NCI-H345 treated with DMSO at 0.1 percent for 48 hours (cell line): ENCODE measurements around the gene KLF3.

Experiments used
- DNase-seq: peaks from one replicate; lab custom pipeline; 2025; ENCODE audit not compliant: unreplicated experiment; lab: John Stamatoyannopoulos, UW

Gene KLF3

DNA sequence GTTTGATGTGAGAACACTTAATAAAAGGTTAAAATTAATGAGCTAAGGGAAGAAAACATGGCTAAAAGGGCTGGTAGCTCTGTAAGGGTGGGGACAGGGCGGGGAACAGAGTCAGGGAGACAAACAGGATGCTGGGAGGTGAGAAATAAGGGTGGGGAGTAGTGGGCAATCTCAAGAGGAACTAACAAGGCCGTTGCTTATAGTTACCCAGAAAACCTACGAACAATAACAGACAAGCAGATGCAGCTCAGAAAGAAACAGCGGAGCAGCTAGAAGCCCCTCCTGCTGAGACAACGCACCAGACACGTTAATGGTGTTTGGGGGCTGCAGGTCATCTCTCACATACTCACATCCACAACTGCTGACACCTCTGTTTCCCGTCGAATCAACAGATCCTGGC, 9.7 kb upstream of the KLF3 start:
- DNase-seq, result no peak

DNA sequence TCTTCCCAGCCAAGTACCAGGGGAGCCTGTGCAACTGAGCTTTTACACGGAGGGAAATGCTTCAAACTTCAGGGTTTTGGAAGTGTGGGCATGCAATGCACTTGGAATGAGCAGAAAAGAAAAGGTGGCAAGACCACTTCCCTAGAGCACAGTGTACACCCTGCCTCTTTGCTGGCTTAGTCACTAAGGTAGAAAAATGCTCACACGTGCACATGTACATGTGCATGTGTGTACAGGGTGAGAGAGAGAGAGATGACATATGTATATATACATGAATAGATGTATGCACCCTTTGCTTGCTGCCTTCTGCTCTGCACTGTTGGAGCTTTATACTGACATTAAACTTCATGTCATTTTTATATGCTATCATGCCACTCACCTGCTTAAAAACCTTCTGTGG, 7.9 kb upstream of the KLF3 start:
- no peak for DNase-seq

DNA sequence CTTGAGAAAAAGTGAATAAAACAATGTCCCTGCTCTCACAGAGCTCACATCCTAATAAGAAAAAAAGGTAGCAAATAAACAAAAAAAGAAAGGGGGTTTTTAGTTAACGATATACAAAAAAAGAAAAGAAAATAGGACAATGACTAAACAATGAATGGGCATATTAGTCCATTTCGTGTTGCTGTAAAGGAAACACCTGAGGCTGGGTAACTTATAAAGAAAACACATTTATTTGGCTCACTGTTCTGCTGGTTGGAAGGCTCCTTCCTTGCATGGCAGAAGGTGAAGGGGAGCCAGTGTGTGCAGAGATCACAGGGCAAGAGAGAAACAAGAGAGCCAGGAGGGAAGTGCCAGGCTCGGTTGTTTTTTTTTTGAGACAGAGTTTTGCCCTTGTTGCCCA, 4.7 kb upstream of the KLF3 start:
- no peak for DNase-seq

DNA sequence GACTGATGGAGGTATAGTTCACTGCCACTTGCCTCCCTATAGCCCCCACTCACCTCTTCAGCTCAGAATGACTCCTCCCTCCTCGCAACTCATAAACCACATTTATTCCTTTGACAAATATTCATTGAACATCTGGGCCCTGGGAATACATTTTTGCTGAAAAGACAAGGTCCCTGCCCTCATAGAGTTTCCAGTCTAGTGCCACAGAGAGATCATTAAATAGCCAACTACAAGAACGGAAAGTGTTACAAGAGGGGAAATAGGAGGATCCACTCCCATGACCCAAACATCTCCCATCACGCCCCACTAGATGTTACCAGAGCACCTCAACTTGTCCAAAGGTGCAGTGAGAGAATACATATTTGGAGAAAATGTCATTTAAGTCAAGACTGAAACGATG, 3.2 kb upstream of the KLF3 start:
- no peak for DNase-seq

DNA sequence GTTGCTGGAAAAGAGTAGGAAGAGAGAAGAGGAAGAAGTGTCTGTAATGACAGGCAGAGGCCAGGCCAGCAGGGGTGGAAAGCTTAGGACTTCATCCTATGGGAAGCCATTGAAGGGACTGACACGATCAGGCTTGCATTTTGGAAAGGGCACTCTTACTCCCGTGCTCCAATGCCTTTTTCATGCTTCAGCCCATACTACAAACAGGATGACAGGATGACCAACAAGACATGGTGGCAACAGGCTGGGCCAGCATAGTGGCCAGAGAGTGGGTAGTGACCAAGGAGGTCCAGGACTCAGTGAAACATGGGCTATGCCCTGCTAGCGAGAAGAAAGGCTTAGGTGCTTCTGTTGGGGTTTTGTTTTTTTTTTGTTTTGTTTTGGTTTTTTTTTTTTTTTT, 2.6 kb upstream of the KLF3 start:
- no peak for DNase-seq

DNA sequence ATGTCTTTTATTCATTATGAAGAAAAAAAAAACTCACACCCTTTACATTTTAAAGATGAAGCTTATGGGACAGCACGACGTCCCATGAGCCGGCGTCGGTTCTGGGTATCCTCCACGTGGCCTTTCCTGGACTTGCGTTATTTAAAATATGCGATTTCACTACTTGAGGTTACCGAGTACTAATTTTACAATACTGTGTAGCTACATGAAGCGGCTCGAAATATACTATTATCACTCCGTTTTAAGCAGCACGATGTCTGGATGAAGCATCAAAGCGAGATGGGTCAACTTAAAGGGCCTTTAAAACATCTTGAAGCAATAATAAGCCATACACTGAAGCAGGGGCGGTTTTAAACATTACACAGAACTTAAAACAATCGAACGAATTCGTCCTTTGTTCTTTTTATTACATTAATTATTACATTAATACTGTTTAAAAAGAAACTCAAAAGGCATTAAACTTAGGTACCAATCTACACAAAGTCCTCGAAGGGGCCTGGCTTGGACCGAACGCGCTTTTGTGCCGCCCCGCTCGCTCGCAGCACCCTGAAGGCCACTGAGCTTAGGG, 1.4 kb upstream of the KLF3 start:
- DNase-seq, result no peak

DNA sequence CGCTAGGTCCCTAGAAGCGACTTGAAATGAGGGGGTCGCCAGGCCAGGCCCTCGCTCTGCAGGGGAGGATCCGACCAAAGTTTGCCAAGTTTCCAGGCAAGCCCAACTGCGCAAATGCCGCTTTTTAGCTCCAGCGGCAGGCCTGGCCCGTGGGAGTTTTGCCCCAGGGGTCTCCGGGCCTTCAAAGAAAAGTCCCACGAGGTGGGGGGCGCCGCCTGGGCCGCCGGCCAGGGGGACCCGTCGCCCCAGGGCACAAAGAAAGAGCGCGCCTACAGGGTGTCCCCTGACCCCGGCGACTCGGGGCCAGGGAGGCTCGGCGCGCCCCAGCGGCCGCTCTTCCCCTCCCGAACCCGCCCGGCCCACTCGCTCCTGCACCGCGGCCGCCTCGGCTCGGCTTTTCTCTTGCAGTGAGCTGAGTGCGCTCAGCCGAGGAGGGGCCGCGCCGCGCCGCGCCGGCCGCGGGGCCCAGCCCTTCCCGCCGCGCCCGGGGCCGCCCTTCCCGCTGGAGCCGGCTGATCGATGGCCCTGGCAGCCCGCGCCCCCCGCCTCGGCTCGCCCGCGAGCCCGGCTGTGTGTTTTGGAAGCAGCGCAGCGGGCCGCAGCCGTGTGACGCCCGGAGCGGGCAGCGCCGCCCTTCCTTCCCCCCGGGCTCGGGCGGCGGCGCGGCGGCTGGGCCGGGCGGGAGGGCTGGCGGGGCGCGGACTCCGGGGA, 754 bp upstream of the KLF3 start:
- no peak for DNase-seq

DNA sequence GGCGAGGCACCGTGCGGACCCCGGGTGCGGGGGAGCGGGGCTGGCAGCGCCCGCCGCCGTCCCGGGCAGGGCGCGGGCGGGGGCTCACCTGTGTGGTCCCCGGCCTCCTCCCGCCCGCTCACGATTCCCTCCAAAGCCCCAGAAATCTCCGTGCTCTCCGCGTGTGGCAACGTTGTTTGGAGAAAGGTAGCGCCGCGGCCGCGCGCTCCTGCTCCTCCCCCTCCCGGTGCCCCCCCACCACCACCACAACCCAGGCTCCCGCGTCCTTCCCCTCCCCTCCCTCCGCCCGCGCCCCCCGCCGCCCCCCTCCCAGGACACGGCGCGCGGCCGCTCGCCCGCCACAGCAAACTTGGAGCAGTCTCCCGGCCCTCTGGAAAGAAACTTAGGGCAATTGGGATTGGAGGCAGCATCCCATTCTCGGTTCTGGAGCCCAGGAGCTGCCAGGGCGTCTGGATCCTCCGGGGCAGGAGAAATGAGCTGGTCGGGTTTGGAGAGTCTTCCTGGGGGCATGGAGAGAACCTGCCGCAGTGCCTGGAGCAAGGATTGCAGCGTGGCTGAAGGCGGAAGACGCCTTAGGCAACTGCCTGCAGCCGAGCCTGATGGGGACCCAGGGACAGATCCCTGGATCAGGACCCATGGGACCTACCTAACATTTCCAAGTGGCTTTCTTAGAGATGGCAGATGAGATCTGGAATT, 855 bp downstream of the KLF3 start:
- DNase-seq, result no peak

DNA sequence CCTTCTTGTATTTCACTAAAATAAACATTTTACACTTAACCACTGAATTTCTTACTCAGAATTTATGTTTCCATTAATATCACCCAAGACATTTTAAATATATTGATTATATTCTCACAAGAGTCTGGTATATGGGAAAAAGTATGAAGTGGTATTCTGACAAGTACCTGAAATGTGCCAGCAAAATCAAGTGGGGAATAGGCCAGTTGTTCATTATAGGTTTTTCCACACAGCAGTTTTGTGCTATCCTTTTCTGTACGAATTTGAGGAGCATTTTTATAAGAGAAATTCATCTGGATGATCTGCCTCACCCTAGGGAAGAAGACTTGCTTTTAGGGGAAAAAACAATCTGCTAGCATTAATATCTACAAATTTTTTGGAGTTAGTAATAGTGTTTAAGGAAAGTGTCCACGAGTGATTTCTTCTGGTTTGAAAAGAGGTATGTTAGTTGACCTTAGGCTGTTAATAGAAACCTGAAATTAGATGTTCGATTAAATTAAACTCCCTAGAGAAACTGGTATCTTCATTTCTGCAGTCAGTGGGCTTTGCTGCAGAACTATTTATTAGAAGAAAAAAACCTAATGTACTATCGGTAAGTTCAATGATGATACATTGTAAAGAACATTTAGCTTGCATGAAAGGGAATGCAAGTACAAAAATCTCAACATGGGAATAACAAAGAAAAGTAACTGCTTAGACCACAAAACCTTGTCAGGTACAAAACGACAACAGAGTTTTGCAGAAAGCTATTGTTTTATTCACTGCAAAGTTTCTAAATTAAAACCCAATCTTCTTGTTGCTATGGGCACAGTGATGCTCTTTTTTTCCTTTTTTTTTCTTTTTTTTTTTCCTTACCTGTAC, 1.8 kb downstream of the KLF3 start:
- no peak for DNase-seq

DNA sequence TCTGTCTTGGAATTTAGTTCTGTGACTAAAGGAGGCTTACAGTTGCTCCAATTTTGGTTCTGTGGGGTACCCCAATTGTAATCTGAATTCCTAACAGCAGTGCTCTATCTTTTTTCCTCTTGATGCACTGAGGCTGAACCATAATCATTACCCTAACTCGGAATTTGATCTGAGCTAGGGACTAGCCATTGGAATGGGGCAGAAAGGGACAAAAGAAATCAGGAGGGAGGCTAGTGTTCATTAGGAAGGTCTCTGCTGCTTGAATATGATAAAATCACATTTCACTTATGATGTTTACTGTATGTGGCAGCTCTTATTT, 2.7 kb downstream of the KLF3 start:
- no peak for DNase-seq

DNA sequence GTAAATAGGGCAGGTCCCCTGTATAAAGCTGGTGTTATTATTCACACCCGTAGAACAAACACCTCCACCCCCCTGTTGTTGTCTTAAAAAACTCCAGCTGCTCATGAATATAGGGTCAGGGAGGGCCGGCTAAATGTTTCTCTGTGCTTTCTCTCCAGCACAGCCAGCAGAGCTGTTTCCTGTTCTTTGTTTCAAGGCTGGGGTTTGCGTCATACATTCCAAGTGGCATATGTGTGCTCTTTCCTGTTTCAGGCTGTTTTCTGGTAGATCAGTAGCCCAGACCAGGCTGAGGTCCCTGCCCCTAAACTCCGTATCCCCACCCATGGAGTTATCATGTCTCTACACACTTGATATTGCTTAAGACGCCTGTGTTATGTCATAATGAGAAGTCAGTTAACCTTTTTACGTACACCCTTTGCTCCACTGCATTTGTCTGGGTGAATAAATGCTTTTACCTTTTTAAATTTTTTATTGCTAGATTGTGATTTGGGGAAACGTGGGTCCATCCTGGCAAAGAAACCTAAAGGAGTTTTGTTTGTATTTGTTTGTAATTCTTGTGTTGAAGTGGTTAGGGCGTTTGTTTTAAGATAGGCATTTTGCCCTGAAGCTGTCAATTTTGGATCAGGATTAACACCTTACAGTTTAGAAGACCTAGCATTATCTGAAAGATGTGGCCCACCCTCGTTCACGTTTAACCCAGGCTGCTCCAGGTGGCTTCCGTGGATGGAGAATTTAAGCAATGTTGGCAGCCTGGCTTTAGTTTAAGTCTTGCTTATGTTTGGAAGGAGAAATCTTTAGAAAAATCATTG, 3.3 kb downstream of the KLF3 start:
- DNase-seq, result peak; percentile 46

DNA sequence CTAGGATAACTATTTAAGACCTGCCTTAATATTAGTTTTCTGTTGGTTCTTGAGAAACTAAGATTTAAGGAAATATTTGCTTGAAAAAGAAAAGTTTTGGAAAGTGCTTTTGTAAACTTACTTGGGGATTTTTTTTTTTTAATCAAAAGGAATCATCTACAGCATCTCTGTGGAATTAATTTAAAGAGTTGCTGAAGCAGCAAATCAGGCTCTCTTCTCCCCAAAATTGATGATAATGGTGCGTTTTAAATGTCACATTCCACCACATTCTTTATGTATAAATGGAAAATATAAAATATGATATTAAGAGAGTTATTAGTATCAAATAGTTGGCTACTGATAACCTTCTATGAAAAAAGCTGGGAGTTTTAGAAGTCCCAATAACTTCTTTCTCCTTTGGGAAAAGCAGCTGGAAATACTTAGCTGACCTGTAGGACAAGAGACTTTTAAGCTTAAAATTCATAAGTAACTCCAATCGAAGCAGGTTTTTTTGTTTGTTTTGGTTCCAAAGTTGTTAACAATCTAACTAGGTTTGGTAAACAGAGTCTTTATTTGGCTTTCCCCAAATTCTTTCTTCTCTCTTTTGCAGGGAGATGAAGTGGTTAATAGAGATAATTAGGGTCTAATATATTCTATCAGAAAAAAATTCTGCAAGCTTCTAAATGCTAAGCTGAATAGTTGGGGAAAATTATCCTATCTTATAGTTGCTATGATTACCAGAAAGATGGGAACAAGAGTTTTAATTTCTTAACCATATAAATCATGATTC, 4.4 kb downstream of the KLF3 start:
- no peak for DNase-seq

DNA sequence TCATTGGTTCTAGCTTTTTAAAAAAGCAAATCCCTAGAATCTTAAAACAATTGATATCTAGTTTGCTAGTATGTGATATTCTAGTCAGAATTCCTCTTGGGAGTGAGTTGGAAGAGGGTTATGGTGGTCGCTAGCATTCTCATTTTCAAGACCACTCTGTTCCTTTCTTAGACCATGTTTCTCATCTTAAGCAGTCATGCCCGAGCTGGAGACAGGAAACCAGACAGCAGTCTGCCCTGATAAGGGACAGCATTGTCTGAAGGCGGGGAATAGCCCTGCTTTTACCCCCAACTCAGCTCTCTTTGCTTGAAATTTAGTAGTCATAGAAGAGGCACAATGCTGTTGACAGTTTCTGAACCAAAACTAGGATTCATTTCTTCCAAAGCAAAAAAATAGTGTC, 5.2 kb downstream of the KLF3 start:
- DNase-seq, result no peak

DNA sequence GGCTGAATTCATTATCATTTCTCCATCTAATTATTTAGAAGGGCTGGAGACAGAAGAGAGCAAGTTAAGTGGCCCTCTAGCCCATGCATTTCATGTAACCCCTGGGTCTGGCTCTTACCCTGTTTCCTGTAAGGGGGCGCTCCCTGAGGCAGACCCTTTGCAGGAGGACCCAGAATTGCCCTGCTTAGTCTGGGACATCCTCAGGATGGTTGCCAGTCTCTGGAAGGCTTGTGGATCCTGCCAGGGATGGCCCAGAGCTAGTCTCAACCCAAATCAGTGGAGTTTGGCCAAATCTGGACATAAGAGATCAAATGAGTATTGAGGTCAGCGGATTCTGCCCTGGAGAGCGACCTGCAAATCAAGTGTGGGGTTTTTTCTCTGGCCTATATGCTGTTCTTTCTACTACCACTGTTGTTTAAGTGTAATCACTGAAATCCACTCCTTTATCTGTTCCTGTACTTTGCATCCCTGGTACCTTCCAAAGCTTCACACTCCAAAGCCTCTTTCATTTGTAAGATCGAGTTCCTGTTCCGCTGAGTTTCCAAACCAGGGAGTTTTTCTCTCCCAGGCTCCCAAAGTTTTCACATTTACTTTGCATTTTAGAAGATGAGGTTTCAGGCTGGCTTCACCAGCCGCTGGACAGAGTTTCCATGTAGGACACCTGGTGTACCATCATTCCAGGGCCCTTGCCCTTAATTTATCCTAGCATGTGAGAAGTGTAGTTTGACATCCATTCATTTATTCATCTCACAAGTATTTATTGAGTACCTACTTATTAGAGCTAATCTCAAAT, 6.3 kb downstream of the KLF3 start:
- no peak for DNase-seq

DNA sequence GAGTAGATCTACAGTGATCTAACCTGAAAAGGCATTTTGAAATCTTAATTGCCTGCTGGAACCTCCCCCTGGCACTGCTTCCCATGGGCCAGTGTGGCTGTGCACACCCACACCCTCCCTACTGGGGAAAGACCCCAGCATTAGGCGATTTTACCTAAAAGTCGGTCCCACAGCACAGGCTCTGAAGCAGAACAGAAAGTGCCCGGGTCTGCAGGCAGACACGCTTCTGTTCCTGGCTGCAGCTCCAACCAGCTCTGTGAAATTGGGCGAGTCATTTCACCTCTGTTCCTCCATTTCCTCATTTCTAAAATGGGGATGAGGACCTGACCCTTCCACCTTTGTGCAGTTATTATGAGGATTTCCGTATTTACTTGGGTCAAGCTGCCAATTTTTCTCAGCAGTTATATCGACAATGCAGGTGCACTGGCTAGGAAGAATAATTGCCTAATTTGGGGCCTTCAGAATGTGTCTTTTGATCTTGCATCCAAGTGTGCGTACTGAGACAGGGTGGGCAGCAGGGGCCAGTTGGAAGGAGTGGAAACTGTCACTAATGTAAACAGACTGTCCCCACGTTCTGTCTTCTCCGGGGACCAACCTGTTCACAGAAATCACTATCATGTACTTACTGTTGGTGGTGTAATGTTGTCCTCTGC, 7.1 kb downstream of the KLF3 start:
- no peak for DNase-seq

DNA sequence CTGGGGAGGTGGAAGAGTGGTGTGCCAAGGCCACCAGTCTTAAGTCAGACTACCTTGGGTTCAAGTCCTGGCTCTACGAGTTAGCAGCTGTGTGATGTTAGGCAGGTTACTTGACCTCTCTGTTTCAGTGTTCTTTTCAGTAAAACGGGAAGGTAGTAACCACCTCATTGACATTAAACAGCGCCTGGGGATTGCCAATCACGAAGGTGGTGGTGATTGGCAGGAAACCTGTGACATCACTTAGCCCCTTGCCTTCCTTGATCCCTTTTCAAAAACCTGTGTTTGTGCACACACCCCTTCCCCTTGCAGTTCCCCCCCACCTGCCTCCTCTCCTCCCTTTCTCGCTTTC, 7.6 kb downstream of the KLF3 start:
- DNase-seq, result no peak

DNA sequence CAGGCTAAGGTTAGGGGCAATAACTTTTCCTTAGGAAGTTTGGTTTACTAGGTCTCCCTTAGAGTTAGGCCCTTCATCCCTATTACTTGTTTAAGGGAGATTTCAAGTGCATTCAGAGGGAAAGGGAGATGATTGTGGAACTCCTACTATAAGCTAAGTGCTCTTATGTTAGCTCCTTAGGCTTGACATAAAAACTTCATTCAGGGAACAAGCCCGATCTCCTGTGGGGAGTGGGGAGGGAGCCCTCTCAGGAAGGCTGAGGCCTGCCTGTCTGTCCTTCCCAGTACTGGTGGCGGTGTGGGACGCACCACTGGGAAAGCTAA, 8.0 kb downstream of the KLF3 start:
- DNase-seq, result no peak

DNA sequence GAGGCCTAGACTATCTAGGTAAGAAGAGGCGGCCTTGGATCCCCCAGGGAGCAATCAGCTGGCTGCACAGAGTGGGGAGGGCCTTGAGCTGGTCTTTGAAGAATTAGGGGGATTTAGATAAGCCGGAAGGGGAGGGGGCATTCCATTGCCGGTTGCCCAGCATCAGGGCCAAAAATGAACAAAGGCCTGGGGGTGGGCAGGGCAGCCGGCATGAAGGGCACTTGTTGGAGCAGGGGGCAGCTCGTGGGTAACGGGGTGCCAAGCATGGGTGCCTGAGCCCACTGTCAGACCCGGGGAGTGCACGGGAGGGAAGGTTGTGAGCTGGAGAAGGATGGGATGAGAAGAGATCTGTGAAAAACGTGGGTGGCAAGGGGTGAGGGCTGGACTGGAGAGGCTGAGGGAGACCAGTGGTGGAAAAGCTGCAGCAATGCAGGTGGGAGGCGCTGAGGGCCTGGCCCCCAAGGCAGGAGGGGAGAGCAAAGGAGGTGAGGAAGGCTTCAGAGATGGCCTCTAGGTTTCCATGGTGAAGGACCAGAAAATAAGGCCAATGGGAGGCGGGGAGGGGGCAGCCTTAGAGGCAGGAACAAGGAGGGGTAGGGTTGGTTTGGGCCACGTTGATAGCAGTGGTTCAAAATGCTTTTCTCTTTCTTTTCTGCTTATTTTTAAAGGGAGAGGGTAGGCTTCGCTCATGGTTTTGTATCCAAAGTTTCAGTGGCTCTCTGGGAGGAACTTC, 8.6 kb downstream of the KLF3 start:
- no peak for DNase-seq
